Uterus (tissue), 2 donors: ENCODE measurements around the gene UBQLN2.

Experiments
- CTCF ChIP-seq, 4 experiments: fragments of 200-600 bp in 2 of 4; fragments of 450-650 bp in 2 of 4; sonication (generic) in 2 of 4; IDR thresholded peaks; one replicate each; pipeline ENCODE4 v1.5.1; 2016 to 2019; ENCODE audit warnings: antibody characterized with exemption in 4 of 4, mild to moderate bottlenecking in 2 of 4, moderate library complexity in 1 of 4
- POLR2A ChIP-seq, 2 donors: fragments of 450-650 bp; IDR thresholded peaks; one replicate each; pipeline ENCODE4 v1.6.1; 2016; ENCODE audit warnings: antibody characterized with exemption in 2 of 2, mild to moderate bottlenecking in 1 of 2, moderate library complexity in 1 of 2

- TF ChIP-seq CTCF (IDR thresholded peaks at IDR 0.05) (no peak), POLR2A (IDR thresholded peaks at IDR 0.05) (no peak)
Observed at GRCh38 chrX:56600141-56600540, 36.7 kb downstream of the UBQLN2 start.
